Fibroblast of skin of back (primary cell): ENCODE data around the gene CCNB1IP1.
"Not testable (repeated sequence)": the region's sequence is repeated elsewhere in the genome, so short reads cannot be mapped to it uniquely, and the experiment has no call there.

Source experiments
- DNase-seq: peaks from one replicate; pipeline ENCODE4 v3.0.0-alpha.2; 2013

The CCNB1IP1 gene

GRCh38 chr14:20332431-20332787 lies 670 bp downstream of the CCNB1IP1 start:
- peak; percentile 18 for DNase-seq

GRCh38 chr14:20331053-20331613 lies 1.9 kb downstream of the CCNB1IP1 start:
- DNase-seq: no peak

GRCh38 chr14:20329355-20329754 lies 3.7 kb downstream of the CCNB1IP1 start:
- no peak for DNase-seq

GRCh38 chr14:20328705-20329104 lies 4.4 kb downstream of the CCNB1IP1 start:
- DNase-seq: no peak

- DNase-seq: peak; percentile 69
Observed at GRCh38 chr14:20327005-20327869, 5.8 kb downstream of the CCNB1IP1 start.

GRCh38 chr14:20317720-20318119 lies 15.4 kb downstream of the CCNB1IP1 start:
- DNase-seq: no peak

- DNase-seq: no peak
Observed at GRCh38 chr14:20314026-20314425, 19.1 kb downstream of the CCNB1IP1 start.

- DNase-seq: no peak
Observed at GRCh38 chr14:20306079-20306423, 27.0 kb downstream of the CCNB1IP1 start.

GRCh38 chr14:20305265-20306078 lies 27.6 kb downstream of the CCNB1IP1 start, which contains the start of gene TTC5:
Gene TTC5 (minus strand): TSS chr14:20305951. CDS start chr14:20305937, 14 bp downstream.
- peak; percentile 85 for DNase-seq

- DNase-seq: peak; percentile 66
Observed at GRCh38 chr14:20302042-20302755, 30.9 kb downstream of the CCNB1IP1 start.

- DNase-seq: no peak
Observed at GRCh38 chr14:20295067-20295466, 38.0 kb downstream of the CCNB1IP1 start.

- DNase-seq: no peak
Observed at GRCh38 chr14:20294636-20295035, 38.4 kb downstream of the CCNB1IP1 start.

- not testable (repeated sequence) for DNase-seq
Observed at GRCh38 chr14:20281998-20282397, 51.1 kb downstream of the CCNB1IP1 start.

GRCh38 chr14:20280265-20280664 lies 52.8 kb downstream of the CCNB1IP1 start:
- not testable (repeated sequence) for DNase-seq

- peak; percentile 12 for DNase-seq
Observed at GRCh38 chr14:20278414-20278813, 54.7 kb downstream of the CCNB1IP1 start.

GRCh38 chr14:20277409-20277808 lies 55.7 kb downstream of the CCNB1IP1 start:
- no peak for DNase-seq

GRCh38 chr14:20274062-20274461 lies 59.0 kb downstream of the CCNB1IP1 start:
- DNase-seq: no peak

- DNase-seq: not testable (repeated sequence)
Observed at GRCh38 chr14:20264361-20264760, 68.7 kb downstream of the CCNB1IP1 start.

GRCh38 chr14:20262642-20263128 lies 70.4 kb downstream of the CCNB1IP1 start:
- DNase-seq: peak; percentile 34
